Spleen (tissue), 7 donors: ENCODE measurements around the gene RAMP3.

ENCODE experiments used
- POLR2A ChIP-seq, 3 donors: fragments of 450-650 bp; IDR thresholded peaks; one replicate each; pipeline ENCODE4 v1.5.1; 2017; ENCODE audit warnings: antibody characterized with exemption in 3 of 3, mild to moderate bottlenecking in 1 of 3
- POLR2AphosphoS5 ChIP-seq, 3 donors: sonication (generic); formaldehyde crosslinking; IDR thresholded peaks; one replicate each; pipeline ENCODE4 v1.5.1; 2017; ENCODE audit warnings: antibody characterized with exemption in 3 of 3
- TF ChIP-seq, protein P1 (sequence below), 11 experiments: fragments of 200-600 bp in 7 of 11; fragments of 450-650 bp in 4 of 11; sonication (generic) in 4 of 11; IDR thresholded peaks in 8 of 11; conservative IDR thresholded peaks in 3 of 11; 1 replicate in 7 of 11; 2 replicates in 4 of 11; pipeline versions ENCODE4 v1.4.0 to v1.8.0; 2016 to 2021; ENCODE audit warnings: antibody characterized with exemption in 11 of 11, inconsistent platforms in 4 of 11, mild to moderate bottlenecking in 1 of 11
- donor health status: DM: no; HTN: no; CAD: no; lungs with moderate emphysema.
- donor health status: DM: no; HTN: no; CAD: no.
- donor health status: DM: no; HTN: no; CAD: no.

DNA sequence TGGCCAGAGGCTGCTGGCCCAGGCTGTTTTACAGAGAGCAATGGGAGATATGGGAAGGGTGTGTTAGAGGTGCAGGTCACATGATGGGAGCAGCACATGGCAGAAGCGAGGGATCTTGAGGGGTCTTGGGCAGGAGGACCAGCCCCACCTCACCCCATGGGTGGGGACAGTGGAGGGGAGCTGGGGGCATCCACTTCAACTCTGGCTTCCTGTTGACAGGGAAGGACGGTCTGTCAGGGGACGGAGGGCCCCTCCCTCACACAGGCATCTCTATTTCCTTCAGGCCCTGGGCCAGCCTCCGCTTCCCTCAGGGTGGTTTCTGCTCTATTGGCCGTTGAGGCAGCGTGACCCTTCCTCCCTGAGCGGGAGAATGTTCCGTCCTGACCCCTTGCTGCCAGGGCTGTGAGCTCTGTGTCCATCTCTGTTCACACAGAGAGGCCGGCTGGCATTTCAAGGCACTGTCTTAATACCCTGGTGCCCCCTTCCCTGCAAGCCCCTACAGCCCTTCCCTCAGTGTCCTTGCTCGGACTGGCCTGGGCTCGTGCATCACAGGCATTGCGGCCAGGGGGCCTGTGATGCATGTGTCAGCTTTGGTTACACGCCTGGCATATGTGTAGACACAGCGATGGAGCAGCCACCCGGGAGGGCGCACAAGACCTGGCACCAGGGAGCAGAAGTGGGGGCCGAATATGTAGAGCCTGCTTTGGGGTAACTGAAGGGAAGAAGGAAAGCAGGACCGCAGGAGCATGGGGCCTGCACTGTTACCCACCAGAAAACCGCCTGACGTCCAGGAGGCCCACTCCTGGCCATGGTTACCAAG, 31.8 kb downstream of the RAMP3 start:
- TF ChIP-seq, protein P1, sequence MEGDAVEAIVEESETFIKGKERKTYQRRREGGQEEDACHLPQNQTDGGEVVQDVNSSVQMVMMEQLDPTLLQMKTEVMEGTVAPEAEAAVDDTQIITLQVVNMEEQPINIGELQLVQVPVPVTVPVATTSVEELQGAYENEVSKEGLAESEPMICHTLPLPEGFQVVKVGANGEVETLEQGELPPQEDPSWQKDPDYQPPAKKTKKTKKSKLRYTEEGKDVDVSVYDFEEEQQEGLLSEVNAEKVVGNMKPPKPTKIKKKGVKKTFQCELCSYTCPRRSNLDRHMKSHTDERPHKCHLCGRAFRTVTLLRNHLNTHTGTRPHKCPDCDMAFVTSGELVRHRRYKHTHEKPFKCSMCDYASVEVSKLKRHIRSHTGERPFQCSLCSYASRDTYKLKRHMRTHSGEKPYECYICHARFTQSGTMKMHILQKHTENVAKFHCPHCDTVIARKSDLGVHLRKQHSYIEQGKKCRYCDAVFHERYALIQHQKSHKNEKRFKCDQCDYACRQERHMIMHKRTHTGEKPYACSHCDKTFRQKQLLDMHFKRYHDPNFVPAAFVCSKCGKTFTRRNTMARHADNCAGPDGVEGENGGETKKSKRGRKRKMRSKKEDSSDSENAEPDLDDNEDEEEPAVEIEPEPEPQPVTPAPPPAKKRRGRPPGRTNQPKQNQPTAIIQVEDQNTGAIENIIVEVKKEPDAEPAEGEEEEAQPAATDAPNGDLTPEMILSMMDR (IDR thresholded peaks at IDR 0.05 in 8 of 11, conservative IDR thresholded peaks at IDR 0.05 in 3 of 11): no peak
- TF ChIP-seq POLR2A (IDR thresholded peaks at IDR 0.05): no peak
- TF ChIP-seq POLR2AphosphoS5 (IDR thresholded peaks at IDR 0.05): no peak
